ENCODE data around the gene CASTOR2. TPM values are rescaled to one million over a fixed set of nuclear protein-coding genes. Genes with fewer than 3 reads are reported as not detected.
A peak's percentile ranks its signal among the peaks of the same experiment; 100 is the strongest.
"Not testable (repeated sequence)": the region's sequence is repeated elsewhere in the genome, so short reads cannot be mapped to it uniquely, and the experiment has no call there.

Gene CASTOR2
- total RNA-seq, 1 experiment from 2014 or later: 1.5 TPM

- DNase-seq (ENCODE audit: low read depth): no peak
Observed at GRCh38 chr7:75050501-75050900, 86.0 kb downstream of the CASTOR2 start.

- DNase-seq (ENCODE audit: low read depth): peak; percentile 80
Observed at GRCh38 chr7:75054744-75055143, 90.2 kb downstream of the CASTOR2 start.

DNA sequence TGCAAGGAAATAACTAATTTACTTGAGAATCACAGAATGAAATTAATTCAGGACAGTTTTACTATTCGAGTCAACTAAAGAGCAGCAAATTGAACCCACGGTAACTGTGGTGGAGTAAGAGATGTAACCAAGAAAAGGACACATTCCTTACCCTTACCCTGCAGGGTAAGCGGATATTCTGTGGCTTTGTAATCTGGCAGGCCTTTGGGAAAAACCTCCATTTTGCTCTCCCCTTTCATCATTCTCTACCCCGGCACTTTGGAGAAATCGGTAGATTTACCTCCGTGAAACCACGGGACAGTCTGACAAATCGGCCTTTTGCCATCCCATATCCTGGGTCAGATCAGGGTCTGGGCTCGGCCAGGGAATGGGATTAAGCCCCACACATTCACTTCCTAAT is 90.7 kb downstream of the CASTOR2 start:
- no peak for DNase-seq (ENCODE audit: low read depth)

DNA sequence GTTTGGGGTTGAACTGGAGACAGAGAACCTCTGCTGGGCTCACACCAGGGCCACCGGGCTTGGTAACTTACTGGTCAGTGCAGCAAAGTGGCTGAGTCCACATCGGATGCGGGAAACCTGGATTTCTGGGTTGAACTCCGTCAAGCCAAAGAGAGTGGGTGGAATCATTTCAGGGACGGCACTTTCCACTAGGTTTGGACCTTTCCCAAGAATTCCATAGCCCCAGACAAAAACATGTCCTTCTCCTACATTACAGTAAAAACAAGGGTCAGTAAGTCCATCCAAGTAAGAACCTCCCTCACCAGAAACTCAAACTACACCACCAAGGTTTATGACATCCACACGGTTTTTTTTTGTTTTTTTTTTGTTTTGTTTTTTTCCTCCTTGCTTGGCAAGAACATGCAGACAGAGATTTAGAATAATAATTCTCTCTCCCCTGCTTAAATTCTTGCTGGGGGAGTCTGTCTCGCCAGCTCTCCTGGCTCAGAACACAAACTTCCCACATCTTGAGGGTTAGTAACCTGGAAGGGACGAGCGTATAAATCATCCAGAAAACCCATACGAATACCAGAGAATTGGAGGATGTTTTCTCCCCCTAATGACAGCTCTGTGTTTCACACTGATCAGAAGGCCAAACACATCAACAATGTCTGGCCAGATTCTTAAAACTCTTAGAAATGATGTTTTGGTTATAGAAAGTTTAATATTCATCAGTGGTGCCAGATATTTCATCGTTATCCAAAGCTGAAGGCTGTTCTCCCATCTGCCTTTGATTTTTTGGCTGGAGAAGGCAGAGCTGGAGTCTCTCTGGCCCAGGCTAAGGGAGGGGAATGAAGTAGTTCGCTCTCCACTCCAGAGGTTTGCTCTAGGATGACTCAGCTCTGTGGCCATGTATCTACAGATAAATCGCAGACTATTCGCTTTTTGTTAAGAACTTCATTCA is 91.6 kb downstream of the CASTOR2 start:
- peak; percentile 63 for DNase-seq (ENCODE audit: low read depth)

- DNase-seq (ENCODE audit: low read depth): no peak
Observed at GRCh38 chr7:75058406-75058805, 93.9 kb downstream of the CASTOR2 start.

GRCh38 chr7:75064291-75064690 is 99.8 kb downstream of the CASTOR2 start:
- DNase-seq (ENCODE audit: low read depth): no peak

DNA sequence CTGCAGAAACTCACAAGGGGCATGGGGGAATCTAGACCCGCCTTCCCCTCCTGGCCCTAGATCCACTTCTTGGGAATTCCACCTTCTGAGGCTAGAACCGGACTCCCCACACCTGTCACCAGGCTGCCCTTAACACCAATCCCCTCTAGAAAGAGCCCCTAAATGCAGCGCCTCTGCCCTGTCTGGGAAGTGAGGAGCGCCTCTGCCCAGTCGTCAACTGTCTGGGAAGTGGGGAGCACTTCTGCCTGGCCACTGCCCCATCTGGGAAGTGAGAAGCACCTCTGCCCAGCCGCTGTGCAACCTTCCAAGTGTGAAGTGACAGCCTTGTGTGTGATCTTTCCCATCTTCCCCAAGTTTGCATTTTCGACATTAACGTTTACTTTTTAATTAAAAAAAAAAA is 100.3 kb downstream of the CASTOR2 start:
- no peak for DNase-seq (ENCODE audit: low read depth)

GRCh38 chr7:75066521-75066920 is 102.0 kb downstream of the CASTOR2 start:
- no peak for DNase-seq (ENCODE audit: low read depth)

GRCh38 chr7:75072981-75073283 is 108.4 kb downstream of the CASTOR2 start:
- no peak for DNase-seq (ENCODE audit: low read depth)

DNA sequence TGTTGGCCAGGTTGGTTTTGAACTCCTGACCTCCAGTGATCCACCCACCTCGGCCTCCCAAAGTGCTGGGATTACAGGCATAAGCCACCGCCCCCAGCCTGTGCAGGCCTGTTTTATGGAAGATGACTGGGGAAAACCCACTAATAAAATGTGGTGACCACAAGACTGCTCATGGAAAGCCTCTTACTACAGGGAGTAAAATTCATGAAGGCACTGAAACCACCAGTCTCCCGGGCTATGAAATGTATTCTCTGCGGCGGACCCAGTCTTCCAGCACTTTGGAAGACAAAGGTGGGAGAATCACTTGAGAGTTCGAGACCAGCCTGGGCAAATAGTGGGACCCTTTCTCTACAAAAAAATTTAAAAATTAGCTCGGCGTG is 109.7 kb downstream of the CASTOR2 start:
- DNase-seq (ENCODE audit: low read depth): not testable (repeated sequence)

Other genes with a start within 250 kb of the CASTOR2 start
- not detected in 2 replicates for gene NCF1, start 190.7 kb upstream of the CASTOR2 start, total RNA-seq (2014; rRNA removed; shearing (Covaris generic))
- gene GTF2IRD2, start 113.1 kb upstream of the CASTOR2 start, total RNA-seq (2014; rRNA removed; shearing (Covaris generic)): 14.9 and 18.6 TPM in 2 replicates
- gene RCC1L, start 109.1 kb downstream of the CASTOR2 start, total RNA-seq (2014; rRNA removed; shearing (Covaris generic)): 62.6 and 65.1 TPM in 2 replicates
- 10.7 and 12.7 TPM in 2 replicates for gene GTF2IRD2B, start 127.9 kb downstream of the CASTOR2 start, total RNA-seq (2014; rRNA removed; shearing (Covaris generic))